Mesenteric fat pad (tissue), 1 donor: ENCODE results near the gene COMMD7. TPM values are rescaled to one million over a fixed set of nuclear protein-coding genes. Genes with fewer than 3 reads are reported as not detected.
"Not testable (repeated sequence)": the region's sequence is repeated elsewhere in the genome, so short reads cannot be mapped to it uniquely, and the experiment has no call there.

Source experiments
- DNase-seq: peaks from one replicate; pipeline ENCODE4 v3.0.0-alpha.2; 2020; ENCODE audit warnings: low spot score
- total RNA-seq: library from RNA; stranded (reverse); fragmentation: NEBNext Ultra II Directional; extraction: Animal tissue kit (Norgen Biotek cat#: 25700); gene quantifications from one replicate; pipeline ENCODE4 v1.2.1, GENCODE V29; 2021
- donor health status: DM: yes; HTN: yes; CAD: no.

Gene COMMD7
- total RNA-seq, 1 donor from 2014 or later = 38.0 TPM

DNA sequence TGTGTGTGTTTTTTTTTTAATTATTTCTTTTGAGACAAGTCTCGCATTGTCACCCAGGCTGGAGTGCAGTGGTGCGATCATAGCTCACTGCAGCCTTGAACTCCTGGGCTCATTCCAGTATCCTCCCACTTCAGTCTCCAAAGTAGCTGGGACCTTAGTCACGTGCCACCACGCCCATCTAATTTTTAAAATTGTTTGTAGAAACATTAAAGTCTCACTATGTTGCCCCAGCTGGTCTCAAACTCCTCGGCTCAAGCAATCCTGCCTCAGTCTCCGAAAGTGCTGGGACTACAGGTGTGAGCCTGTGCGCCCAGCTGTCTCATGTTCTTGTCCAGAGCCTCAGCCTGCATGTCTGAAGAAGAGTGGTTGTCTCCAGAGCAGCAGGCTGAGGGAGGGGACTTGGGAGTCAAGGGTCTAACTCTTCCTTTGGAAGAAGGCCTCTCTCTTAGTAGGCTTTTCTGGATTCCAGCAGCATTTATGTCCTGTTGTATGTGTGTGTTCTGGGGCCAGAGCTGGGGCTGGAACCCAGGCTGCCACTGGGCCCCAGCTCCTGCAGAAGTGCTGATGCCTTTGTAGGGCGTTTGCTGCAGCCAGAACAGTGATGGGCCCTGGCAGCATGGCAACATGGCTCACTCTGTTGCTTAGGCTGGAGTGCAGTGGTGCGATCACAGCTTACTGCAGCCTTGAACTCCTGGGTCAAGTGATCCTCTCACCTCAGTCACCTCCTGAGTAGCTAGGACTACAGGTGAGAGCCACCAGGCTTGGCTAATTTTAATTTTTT is 24.3 kb upstream of the COMMD7 start:
- no peak for DNase-seq

DNA sequence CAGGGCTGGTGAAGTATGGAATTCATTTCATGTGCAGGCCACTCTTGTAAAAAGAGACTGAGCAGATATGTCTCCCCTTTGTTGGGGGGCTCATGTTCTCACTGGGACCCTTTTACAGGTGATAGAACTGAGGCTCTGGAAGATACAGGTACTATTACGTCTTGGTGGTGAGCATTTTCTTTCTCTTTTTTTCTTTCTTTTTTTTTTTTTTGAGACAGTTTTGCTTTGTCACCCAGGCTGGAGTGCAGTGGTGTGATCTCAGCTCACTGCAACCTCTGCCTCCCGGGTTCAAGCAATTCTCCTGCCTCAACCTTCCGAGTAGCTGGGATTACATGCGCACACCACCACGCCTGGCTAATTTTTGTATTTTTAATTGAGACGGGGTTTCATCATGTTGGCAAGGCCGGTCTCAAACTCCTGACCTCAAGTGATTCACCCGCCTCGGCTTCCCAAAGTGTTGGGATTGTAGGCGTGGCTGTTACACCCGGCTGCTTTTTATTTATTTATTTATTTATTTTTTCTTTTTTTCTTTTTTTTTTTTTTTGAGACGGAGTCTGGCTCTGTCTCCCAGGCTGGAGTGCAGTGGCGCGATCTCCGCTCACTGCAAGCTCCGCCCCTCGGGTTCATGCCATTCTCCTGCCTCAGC is 22.1 kb upstream of the COMMD7 start:
- not testable (repeated sequence) for DNase-seq

DNA sequence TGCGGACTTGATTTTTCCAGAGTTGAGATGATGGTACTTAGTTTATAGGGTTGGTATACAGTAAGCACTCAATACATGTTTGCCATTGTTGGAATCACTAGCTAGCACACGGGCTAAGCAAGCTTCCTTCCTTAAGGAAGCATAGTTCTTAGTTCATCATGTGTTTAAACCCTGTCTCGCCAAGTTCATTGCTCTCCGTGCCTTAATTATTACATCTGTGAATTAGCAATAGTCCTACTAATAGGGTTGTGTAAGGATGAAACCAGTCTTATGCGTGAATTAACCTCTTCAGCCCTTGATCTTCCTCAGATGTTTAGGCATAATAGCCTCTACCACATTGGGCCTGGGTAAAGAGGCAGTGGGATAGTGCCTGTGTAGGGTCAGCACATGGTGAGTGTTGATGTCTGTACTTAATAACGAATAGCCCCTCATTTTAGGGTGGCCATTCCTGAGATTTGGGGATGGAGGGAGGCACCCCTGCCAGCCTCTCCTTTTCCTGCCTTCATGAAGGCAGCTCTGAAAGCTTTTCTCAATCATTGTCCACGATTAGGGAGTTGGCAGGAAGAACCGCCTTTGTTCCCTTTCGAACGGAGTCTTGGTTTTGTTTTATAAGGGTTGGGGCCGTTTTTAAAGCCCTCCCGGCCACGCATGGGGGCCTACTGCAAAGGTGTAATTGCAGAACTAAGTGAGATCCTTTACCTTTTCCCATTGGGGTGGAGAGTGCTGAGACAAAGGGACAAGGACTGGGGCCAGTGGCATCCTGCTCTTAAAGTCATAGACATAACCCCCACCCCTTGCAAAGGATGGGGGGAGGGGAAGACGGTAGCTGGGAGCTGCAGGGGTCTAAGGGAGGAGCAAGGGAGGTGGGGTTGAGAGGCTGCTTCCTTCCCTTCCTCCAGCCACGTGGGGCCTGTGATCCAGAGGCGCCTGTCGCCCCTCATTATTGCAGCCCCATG is 21.0 kb upstream of the COMMD7 start:
- no peak for DNase-seq

DNA sequence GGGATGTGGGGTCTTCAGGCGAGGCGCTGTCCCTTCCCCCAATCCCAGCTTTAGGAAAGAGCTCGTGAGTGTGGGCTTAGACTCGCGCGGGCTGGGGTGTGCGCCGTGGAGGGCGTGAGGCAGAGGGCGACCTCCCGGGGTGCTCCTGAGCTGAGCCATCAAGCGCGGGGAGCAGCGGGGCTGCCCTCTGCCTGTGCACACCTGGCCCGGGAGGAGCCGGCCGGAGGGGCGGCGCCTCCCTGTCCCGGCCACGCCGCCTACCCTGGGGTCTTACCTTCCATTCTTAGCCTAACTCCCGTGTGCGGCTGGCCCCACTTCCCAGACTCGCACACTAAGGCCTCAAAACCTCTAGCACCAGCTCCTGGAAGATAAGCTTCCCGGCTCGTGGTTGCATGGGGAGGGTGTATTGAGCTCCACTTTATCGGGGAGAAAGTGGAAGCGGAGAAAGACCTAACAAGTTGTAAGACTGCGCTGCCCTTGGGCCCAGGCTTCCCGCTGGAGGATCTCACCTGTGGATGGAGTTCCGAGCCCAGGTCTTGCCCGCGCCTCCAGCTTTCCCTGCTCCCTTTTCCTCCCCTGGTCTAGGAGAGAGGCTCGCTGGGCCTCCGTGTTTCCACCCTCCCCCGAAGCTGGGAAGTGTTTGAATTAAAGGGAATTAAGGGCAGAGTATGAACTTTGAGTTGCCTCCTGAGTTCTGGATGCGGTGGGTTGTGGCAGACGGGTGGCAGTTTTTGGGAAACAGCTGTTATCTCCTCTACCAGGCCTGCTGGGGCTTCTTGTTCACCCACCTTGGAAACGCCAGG is 20.1 kb upstream of the COMMD7 start:
- no peak for DNase-seq

DNA sequence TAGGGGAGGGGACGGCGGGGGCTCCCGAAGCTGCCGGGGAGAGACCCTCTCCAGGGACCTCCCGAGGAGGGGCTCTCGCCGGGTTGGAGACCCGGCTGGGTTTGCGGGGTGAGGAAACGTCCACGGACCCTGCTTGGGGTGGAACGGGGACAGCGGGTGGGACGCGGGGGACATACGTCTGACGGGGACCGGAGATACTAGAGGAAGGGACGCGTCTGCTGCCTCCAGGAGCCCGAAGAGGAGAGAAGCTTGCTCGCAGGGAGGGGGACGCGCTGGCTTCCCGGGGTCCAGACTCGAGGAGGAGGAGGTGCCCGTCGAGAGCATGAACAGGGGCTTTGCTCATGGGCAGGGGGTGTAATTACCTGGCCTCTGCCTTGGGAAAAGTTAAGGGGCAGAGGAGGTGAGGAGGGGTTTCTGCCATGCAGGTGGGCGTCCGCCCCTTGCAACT is 19.5 kb upstream of the COMMD7 start:
- DNase-seq = no peak

DNA sequence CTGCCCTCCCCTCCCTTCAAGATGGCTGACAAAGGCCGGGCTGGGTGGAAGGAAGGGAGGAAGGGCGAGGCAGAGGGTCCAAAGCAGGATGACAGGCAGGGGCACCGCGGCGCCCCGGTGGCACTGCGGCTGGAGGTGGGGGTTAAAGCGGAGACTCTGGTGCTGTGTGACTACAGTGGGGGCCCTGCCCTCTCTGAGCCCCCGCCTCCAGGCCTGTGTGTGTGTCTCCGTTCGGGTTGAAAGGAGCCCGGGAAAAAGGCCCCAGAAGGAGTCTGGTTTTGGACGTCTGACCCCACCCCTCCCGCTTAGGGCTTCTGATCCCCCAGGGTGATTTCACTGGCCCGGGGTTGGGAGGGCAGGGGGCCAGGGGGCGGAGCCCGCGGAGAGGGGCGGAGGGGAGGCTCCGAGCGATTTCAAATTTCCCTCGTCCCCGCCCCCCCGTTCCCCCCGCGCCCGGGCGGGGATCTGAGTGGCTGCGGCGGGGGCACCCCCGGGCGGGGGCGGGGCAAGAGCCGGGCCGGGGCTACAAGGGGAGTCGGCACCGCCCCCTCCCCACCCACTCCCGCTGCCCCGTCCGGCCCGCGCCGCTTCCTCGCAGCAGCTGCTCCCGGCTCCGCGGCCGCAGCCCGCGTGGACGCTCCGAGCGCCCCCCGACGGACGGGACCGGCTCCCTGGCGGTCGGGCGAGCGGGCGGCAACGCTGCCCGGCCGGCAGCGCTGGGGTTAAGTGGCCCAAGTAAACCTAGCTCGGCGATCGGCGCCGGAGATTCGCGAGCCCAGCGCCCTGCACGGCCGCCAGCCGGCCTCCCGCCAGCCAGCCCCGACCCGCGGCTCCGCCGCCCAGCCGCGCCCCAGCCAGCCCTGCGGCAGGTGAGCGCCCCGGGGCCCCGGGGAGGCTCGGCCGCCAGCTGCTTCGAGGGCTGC is 18.8 kb upstream of the COMMD7 start, which contains the start of gene DNMT3B:
DNMT3B (plus strand) TSS at position 555 of the 923 bp plus-strand sequence. CDS start 17,939 bp downstream, outside the sequence.
- DNase-seq = peak; percentile 94

DNA sequence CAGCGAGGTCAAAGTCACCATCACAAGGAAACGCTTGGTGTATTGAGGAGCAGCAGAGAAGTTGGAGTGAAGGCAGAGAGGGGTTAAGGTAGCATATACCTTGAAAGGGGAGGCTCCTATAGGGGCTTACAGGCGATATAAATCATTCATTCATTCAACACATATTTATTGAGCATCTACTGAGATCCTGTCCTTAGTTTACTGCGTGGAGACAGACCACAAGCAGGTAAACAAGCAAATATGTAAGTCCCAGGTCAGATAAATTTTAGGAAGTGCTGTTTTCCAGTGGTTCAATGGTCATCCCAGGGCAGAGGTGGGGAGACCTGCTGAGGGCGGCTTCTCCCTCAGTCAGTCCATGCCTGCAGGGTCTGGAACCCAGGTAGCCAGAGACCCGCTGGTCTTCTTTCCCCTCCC is 18.2 kb upstream of the COMMD7 start:
- DNase-seq = no peak

DNA sequence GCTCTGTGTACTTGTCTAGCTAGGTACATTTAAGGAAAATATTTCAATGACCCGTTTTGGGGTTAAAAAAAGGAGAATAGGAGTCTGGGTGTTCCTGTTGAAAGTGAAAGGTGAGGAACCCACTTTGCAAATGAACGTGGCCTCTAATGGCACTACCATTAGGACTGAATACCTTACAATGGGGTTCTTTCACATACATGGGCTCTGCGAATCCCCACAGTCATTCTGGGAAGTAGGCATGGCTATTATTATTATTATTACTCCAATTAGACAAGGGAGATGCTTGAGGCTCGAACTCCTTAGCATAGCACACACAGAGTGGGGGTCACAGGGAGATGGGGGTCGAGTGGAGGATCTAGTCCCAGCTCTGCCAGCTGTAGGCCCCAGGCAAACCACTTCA is 12.9 kb upstream of the COMMD7 start:
- no peak for DNase-seq

DNA sequence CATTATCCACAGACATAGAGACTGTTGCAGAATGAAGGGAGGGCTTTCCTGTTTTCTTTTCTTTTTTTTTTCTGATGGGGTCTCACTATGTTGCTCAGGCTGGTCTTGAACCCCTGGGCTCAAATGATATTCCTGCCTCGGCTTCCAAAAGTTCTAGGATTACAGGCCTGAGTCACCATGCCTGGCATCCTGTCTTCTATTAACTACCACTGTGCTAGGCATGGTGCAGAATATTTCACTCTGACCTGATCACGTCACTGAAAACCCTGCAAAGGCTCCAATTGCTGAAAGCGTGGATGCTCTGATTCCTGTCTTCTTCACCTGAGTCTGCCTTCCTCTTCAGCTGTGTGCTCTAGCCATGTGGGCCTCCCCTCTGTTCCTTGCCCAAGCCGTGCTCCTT is 10.5 kb upstream of the COMMD7 start:
- DNase-seq = no peak

DNA sequence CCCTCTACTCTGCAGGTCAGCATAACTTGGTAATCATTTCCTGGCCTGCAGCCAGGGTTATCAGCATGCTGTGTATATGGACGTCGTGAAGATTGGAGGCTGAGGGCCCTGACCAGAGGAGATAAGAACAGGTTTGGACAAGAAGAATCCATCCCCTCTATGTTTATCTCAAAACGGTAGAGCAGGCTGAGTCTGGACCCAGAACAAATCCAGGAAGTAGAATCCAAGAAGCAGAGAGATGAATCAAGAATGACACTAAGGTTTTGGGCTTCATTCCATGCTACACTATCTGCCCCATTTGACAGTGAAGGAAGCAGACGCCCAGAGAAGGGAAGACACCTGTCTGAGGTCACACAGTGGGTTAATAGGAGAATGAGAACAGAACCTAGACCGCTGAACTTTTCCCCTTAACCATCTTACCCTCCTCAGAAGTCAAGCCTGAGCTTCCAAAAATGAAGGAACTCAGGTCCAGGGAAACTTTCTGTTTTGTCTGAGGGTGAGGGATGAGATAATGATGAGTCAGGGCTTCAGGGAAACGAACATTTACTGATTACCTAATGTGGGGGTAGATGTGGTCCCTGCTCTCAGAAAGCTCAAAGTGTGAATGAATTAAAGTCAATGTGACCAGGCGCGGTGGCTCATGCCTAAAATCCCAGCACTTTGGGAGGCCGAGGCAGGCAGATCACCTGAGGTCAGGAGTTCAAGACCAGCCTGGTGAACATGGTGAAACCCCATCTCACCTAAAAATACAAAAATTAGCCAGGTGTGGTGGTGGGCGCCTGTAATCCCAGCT is 9.4 kb upstream of the COMMD7 start:
- no peak for DNase-seq

DNA sequence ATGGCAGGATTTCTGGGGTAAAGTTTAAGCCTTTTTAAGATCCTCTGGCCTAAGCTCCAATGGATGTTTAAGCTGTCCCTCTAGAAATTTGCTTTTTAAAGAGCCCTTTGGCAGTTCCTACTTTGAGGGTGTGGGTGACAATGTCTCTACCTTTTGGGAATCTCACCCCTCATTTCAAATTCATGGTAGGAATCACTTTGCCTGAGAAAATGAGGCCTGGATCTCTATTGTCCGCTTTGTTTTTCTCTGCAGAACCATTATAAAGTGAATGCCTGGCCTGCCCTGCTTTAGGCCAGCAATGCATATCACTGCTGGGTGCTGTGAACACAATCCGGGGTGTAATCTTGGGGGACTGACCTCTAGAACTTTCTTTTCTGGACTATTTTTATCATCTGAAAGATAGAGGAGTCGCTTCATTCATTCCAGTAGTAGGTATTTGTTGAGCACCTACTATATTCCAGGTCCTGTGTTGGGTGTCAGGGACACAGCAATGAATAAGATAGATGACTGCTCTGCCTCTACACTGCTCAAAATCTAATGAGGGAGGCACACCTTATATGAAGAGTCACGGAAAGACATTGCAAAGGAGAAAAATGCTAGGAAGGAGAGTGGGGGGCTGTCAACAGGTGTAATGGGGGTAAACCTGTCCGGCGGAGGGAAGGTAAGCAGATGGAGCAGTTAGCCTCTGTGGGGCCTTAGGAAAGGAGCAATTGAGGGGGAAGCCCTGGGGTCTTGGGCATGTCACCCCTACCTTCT is 8.6 kb upstream of the COMMD7 start:
- no peak for DNase-seq

DNA sequence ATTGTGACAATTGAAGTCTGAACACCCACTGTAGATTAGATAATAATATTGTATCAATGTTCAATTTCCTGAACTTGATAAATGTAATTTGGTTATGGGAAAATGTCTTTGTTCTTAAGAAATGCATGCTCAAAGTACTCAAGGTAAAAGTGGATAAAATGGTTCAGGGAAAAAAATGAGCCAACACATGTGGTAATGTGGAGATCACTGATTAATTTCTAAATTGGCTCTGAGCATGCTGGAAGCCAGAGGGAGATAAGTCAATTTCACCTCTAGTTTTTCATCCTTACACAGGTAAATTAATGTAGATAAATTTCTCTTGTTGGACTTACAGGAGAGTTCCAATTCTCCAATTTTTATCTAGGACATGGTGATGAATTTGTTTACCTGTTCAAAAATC is 8.0 kb upstream of the COMMD7 start:
- DNase-seq = no peak

DNA sequence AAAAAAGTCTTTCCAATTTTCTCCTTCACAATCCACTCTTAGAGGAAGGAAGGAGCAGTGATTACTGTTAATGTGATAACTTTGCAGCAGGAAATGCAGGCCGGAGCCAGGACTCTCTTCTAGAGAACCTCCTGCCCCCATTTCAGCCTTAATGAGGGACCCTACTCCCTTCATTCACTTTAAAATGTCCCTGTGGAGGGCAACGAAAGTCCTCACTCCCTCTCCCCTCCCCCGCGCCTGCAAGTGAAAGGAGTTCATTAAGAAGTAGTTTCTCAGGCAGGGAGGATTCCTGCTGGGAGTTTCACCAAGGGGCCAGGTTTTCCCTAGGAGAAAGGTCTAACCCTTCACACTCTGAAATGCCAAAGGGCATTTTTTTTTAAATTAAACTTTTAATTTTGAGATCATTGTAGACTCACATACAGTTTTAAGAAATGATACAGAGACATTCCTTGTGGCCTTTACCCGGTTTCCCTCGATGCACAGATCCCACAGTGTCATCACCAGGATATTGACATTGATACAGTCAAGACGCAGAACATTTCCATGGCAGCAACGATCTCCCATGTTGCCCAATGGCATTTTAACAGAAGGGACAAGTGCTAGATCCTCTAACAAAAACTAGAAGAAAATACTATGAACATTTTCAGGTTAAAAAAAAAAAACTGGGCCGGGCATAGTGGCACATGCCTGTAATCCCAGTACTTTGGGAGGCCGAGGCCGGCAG is 6.8 kb upstream of the COMMD7 start:
- DNase-seq = no peak

DNA sequence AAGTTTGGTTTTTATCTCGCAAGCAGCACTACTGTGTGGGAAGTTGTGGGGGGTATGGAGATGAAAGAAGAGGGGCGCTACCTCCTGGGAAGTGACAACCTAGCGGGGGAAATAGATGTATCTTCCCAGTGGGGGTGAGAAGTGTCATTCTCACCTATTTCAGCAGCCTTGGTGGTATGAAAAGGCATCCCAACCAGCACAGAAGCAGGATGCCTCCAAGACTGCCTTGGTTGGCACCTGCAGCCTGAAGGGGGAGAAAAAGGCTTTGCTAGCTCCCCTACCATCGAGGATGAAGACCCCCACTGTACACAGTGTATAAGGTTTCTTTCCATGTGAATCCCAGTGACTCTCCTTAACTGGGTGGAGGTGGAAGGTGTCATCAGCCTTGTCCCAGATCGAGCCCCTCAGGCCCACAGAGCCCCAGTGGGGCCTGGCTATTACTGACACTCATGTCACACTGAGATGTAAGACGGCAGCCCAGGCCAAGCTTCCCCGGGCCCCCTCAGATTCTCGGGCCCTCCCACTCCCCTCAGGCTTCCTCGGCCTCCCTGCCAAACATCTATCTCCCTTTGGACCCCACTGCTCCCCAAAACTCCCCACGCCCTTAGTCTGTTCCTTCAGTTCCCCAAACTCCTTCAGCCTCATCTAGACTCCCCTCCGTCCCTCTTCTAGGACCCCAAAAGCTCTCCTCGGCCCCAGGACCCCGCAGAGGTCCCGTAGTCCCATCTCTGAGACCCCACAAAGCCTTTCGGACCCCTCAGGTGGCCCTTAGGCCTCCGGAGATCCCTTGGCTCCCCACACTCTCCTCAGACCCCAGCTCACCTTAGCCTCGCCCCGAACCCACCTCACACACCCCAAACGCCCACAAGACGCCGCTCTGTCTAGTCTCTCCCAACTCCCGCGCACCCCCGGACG is 688 bp downstream of the COMMD7 start:
- DNase-seq = no peak

DNA sequence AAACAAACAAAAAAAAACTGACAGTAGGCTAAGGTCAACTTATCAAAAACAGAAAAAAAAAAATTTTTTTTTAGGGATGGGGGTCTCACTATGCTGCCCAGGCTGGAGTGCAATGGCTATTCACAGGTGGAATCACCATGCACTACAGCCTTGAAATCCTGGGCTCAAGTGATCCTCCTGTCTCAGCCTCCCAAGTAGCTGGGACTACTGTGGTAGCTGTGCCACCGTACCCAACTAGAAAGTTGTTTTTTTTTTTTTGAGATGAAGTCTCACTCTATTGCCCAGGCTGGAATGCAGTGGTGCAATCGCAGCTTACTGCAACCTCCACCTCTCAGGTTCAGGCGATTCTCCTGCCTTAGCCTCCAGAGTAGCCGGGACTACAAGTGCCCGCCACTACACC is 2.1 kb downstream of the COMMD7 start:
- no peak for DNase-seq
